GM12865 (cell line): ENCODE data around the gene APP.

ENCODE experiments used
- DNase-seq: peaks from one replicate; pipeline ENCODE4 v3.0.0; 2010; ENCODE audit warnings: low read depth
- H3K4me3 ChIP-seq: 2 replicates; pipeline ENCODE4 v1.5.1; 2011; ENCODE audit warnings: mild to moderate bottlenecking, low read depth, low read length, control low read depth
- TF ChIP-seq, protein P1 (sequence below): IDR thresholded peaks from 2 replicates; pipeline ENCODE4 v1.5.1; 2011; ENCODE audit warnings: low read length, control low read depth, low read depth, inconsistent platforms; ENCODE audit not compliant: insufficient read depth; ENCODE audit errors: missing control alignments

The APP gene

DNA sequence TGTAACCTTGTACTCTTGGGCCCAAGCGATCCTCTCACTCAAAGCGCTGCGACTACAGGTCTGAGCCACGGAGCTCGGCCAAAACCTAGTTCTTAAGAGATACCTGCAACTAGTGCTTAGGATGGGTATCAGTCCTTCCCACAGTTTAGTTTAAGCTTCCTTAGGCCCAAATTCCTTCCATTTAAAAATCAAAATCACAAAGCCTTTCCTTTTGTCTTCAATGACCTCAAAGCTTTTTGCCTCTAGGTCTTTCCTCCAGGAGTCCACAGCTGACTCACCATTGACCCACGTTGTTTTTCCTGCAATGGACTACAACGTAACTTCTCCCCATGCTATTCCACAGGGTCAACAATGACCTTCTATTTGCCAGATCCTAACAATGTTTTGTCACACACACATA lies 64.0 kb downstream of the APP start:
- H3K4me3 ChIP-seq = no peak overlapping the region
- TF ChIP-seq, protein P1, sequence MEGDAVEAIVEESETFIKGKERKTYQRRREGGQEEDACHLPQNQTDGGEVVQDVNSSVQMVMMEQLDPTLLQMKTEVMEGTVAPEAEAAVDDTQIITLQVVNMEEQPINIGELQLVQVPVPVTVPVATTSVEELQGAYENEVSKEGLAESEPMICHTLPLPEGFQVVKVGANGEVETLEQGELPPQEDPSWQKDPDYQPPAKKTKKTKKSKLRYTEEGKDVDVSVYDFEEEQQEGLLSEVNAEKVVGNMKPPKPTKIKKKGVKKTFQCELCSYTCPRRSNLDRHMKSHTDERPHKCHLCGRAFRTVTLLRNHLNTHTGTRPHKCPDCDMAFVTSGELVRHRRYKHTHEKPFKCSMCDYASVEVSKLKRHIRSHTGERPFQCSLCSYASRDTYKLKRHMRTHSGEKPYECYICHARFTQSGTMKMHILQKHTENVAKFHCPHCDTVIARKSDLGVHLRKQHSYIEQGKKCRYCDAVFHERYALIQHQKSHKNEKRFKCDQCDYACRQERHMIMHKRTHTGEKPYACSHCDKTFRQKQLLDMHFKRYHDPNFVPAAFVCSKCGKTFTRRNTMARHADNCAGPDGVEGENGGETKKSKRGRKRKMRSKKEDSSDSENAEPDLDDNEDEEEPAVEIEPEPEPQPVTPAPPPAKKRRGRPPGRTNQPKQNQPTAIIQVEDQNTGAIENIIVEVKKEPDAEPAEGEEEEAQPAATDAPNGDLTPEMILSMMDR = no peak
- DNase-seq = no peak

DNA sequence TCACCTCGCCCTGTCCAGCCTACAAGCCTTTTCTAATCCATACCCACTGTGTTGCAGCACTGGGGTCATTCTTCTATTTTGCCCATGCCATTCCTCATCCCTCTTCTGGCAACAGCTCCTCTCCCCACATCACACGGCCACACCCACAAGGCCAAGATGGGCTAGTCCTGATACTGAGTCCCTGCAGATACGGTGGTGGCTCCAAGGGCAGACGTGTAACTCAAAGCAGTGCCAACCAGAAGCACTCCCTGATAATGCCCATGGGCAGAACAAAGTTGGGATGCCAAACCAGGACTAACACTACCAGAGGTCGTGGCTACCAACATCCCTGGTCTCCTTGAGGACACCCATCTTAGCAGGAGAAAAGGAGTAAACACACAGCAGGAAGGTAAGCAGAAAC lies 64.8 kb downstream of the APP start:
- TF ChIP-seq, protein P1 = no peak
- H3K4me3 ChIP-seq = no peak overlapping the region
- no peak for DNase-seq

DNA sequence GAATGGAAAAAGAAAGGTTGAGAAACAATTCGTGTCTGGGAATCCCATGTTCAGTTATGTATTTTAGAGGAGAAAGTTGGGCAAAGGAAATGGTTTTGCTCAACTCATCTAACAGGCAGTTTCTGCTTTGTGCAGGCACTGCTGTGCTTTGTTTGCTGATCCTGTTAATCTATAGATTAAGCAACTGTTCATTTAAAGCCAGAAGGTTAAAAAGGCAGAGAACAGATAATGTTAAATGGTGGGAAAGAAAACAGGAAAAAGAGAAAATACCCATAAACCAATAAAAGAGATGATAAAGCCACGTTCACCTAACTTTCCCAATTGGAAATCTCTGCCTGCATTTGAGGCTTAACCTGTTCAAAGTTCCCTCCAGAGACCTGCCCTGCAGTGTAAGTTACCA lies 70.0 kb downstream of the APP start:
- TF ChIP-seq, protein P1 = no peak
- DNase-seq = no peak

DNA sequence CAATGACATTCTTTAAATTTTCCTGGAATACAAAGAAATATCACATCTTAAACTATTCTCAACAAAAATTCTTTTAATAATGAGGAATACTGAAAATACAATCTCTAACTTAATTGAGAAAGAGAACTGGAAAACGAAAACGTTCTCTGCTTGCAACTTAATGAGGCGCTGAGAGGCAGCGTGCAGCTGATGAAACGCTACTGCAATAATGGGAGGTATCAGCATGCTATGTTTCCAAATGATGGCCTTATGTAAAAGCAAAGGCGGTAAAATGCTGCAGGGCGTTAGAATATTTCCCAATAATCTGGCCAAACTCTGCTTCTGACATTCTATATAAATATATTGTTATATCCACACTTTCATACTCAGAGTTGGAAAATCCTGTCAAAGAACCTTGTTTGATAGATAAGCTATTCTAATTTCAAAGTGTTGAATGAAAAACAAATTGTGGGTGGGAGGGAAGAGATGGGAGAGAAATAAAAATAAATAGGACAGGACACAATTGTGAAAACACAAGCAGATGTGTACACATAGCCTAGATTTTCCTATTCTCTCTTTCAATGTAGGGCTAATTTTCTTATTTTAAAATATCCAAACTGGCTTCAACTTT lies 70.9 kb downstream of the APP start:
- DNase-seq = no peak
- H3K4me3 ChIP-seq = no peak overlapping the region
- TF ChIP-seq, protein P1 = no peak

More for the DNA sequence above, 70.0 kb downstream of the APP start:
- no peak overlapping the region for H3K4me3 ChIP-seq

DNA sequence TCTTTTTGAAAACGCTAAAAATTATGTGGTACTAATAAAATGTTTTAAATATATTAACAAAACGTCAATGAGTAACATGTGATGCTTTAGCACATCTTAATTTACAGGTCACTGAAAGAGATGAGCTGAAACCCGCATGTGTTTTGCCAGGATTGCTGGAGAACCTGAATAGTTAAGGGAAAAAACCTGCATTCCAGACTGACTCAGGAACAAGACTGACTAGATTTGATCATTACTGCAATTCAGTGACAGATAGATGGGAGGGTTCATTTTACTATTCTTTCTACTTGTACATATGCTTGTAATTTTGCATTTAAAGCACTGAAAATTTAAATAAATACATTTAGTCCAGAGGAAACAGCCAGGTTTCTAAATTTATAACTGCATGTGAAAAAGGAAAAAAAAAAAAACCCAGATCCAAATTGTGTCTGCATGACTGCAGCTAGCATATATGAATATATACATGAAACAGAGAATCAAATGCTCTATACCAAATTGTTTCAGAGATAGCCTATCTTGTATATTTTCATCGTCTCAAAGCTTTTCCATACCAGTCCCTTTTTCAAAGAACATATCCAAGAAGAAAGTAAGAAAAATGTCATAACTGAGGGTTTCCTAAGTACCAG lies 71.7 kb downstream of the APP start:
- TF ChIP-seq, protein P1 = no peak
- H3K4me3 ChIP-seq = no peak overlapping the region
- DNase-seq = no peak

DNA sequence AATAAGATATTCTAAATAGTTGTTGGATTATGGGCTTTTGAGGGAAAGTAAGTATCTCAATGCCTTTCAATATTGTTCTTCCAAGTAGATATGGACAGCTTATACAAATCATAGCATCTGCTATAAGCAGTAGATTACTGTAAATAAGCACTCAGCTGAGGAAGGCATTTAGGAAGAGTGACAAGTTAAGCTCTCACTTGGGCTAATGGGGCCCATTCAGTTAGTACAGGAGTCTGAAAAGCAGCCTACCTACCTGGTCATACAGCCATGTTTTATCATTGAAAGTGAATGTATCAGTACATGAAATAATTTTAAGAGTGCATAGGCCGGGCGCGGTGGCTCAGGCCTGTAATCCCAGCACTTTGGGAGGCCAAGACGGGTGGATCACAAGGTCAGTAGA lies 73.1 kb downstream of the APP start:
- TF ChIP-seq, protein P1 = no peak
- H3K4me3 ChIP-seq = no peak overlapping the region
- no peak for DNase-seq
